Uterus (tissue), 2 donors: ENCODE results near the gene PCED1B.
"Not testable (repeated sequence)": the region's sequence is repeated elsewhere in the genome, so short reads cannot be mapped to it uniquely, and the experiment has no call there.

Experiments
- CTCF ChIP-seq, 4 experiments: fragments of 200-600 bp in 2 of 4; fragments of 450-650 bp in 2 of 4; sonication (generic) in 2 of 4; IDR thresholded peaks; one replicate each; pipeline ENCODE4 v1.5.1; 2016 to 2019; ENCODE audit warnings: antibody characterized with exemption in 4 of 4, mild to moderate bottlenecking in 2 of 4, moderate library complexity in 1 of 4
- POLR2A ChIP-seq, 2 donors: fragments of 450-650 bp; IDR thresholded peaks; one replicate each; pipeline ENCODE4 v1.6.1; 2016; ENCODE audit warnings: antibody characterized with exemption in 2 of 2, mild to moderate bottlenecking in 1 of 2, moderate library complexity in 1 of 2

- TF ChIP-seq CTCF, POLR2A (IDR thresholded peaks at IDR 0.05): not testable (repeated sequence)
Observed at GRCh38 chr12:47051291-47051690, 28.1 kb upstream of the PCED1B start.
